Esophagus squamous epithelium (tissue), 4 donors: ENCODE data around the gene EED.

Experiments used
- CTCF ChIP-seq, 6 experiments: fragments of 450-650 bp in 4 of 6; fragments of 200-600 bp in 2 of 6; sonication (generic) in 2 of 6; IDR thresholded peaks; one replicate each; pipeline ENCODE4 v1.5.1; 2016 to 2019; ENCODE audit warnings: antibody characterized with exemption in 6 of 6, mild to moderate bottlenecking in 4 of 6, moderate library complexity in 4 of 6
- POLR2A ChIP-seq, 4 donors: fragments of 450-650 bp; IDR thresholded peaks; one replicate each; pipeline ENCODE4 v1.6.1; 2017; ENCODE audit warnings: antibody characterized with exemption in 4 of 4, mild to moderate bottlenecking in 4 of 4, moderate library complexity in 3 of 4

GRCh38 chr11:86204356-86204755, 40.2 kb upstream of the EED start:
- TF ChIP-seq CTCF (IDR thresholded peaks at IDR 0.05) (no peak), POLR2A (IDR thresholded peaks at IDR 0.05) (no peak)
